HEK293T (cell line): ENCODE measurements around the gene GPBAR1.

ENCODE experiments used
- CTCF ChIA-PET: fragments of 350-600 bp; formaldehyde crosslinking; extraction: SDS; loops from one replicate; lab custom pipeline; 2021; ENCODE audit warnings: antibody characterized with exemption, inconsistent platforms; lab: Yijun Ruan, JAX
- POLR2A ChIA-PET: fragments of 350-600 bp; formaldehyde crosslinking; extraction: SDS; loops from one replicate; lab custom pipeline; 2020; ENCODE audit warnings: antibody characterized with exemption, inconsistent platforms; lab: Yijun Ruan, JAX
- DNase-seq: peaks from one replicate; pipeline ENCODE4 v3.0.0; 2012; ENCODE audit warnings: mixed read lengths; ENCODE audit errors: extremely low spot score
- ARNT ChIP-seq: fragments of 450-650 bp; IDR thresholded peaks from 2 replicates; pipeline ENCODE4 v1.6.1; 2017; ENCODE audit warnings: mild to moderate bottlenecking
- BHLHE40 ChIP-seq: fragments of 450-650 bp; IDR thresholded peaks from 2 replicates; pipeline ENCODE4 v1.6.1; 2016; ENCODE audit warnings: mild to moderate bottlenecking, moderate library complexity, borderline replicate concordance
- CTBP1 ChIP-seq: fragments of 450-650 bp; IDR thresholded peaks from 2 replicates; pipeline ENCODE4 v1.6.1; 2016; ENCODE audit warnings: borderline replicate concordance
- ELF4 ChIP-seq: fragments of 450-650 bp; IDR thresholded peaks from 2 replicates; pipeline ENCODE4 v1.6.1; 2017; ENCODE audit warnings: antibody characterized with exemption
- FOXA1 ChIP-seq: fragments of 450-650 bp; IDR thresholded peaks from 2 replicates; pipeline ENCODE4 v1.6.1; 2016; ENCODE audit warnings: mild to moderate bottlenecking
- FOXK2 ChIP-seq: fragments of 450-650 bp; IDR thresholded peaks from 2 replicates; pipeline ENCODE4 v1.6.1; 2016; ENCODE audit warnings: mild to moderate bottlenecking
- FOXM1 ChIP-seq: fragments of 450-650 bp; IDR thresholded peaks from 2 replicates; pipeline ENCODE4 v1.6.1; 2017; ENCODE audit warnings: mild to moderate bottlenecking, borderline replicate concordance
- HDGF ChIP-seq: fragments of 450-650 bp; IDR thresholded peaks from 2 replicates; pipeline ENCODE4 v1.6.1; 2017; ENCODE audit warnings: antibody characterized with exemption, borderline replicate concordance
- L3MBTL2 ChIP-seq: fragments of 450-650 bp; conservative IDR thresholded peaks from 2 replicates; pipeline ENCODE4 v1.6.1; 2016; ENCODE audit warnings: mild to moderate bottlenecking
- LEF1 ChIP-seq: fragments of 450-650 bp; IDR thresholded peaks from 2 replicates; pipeline ENCODE4 v1.6.1; 2017; ENCODE audit warnings: mild to moderate bottlenecking, borderline replicate concordance
- NFRKB ChIP-seq: fragments of 450-650 bp; IDR thresholded peaks from 2 replicates; pipeline ENCODE4 v1.6.1; 2016; ENCODE audit warnings: mild to moderate bottlenecking, moderate library complexity
- PKNOX1 ChIP-seq: fragments of 450-650 bp; IDR thresholded peaks from 2 replicates; pipeline ENCODE4 v1.6.1; 2016
- SP1 ChIP-seq: fragments of 450-650 bp; IDR thresholded peaks from 2 replicates; pipeline ENCODE4 v1.6.1; 2017
- SUZ12 ChIP-seq: fragments of 450-650 bp; IDR thresholded peaks from 2 replicates; pipeline ENCODE4 v1.6.1; 2016; ENCODE audit warnings: mild to moderate bottlenecking
- TARDBP ChIP-seq: fragments of 450-650 bp; IDR thresholded peaks from 2 replicates; pipeline ENCODE4 v1.6.1; 2016
- ZNF384 ChIP-seq: fragments of 450-650 bp; IDR thresholded peaks from 2 replicates; pipeline ENCODE4 v1.6.1; 2016

Gene GPBAR1

GRCh38 chr2:218292048-218293014 is 31.5 kb downstream of the GPBAR1 start, which contains the start of gene TMBIM1:
TMBIM1 (minus strand) TSS chr2:218292503; CDS start chr2:218282141, 10,362 bp downstream.
- CTCF ChIA-PET: interaction anchor here (0.6 to 4.3 kb wide), 7 partner anchors 15 to 688 kb away, joined by 3 to 30 read pairs (median 3); partner anchors contain the start of genes AAMP and PNKD
- peak; percentile 91 for DNase-seq
- POLR2A ChIA-PET: interaction anchor here (1.5 kb wide), 1 partner anchor 17 kb away, joined by 5 read pairs; no protein-coding TSS in a partner anchor
- TF ChIP-seq HDGF (no peak), SUZ12 (no peak), FOXM1 (no peak), ZNF384 (no peak), CTBP1 (no peak), SP1 (no peak), ARNT (no peak), NFRKB (no peak), TARDBP (no peak), FOXK2 (no peak), L3MBTL2 (no peak), BHLHE40 (no peak), PKNOX1 (no peak), LEF1 (no peak), ELF4 (no peak), FOXA1 (no peak)

GRCh38 chr2:218293715-218294429 is 33.1 kb downstream of the GPBAR1 start:
- POLR2A ChIA-PET: interaction anchor here (1.0 kb wide), 1 partner anchor 108 kb away, joined by 3 read pairs; no protein-coding TSS in a partner anchor

GRCh38 chr2:218294430-218295022 is 33.7 kb downstream of the GPBAR1 start:
- ChIA-PET POLR2A (interaction anchor here (1.0 kb wide), 1 partner anchor 107 kb away, joined by 3 read pairs; no protein-coding TSS in a partner anchor), CTCF (interaction anchor here (1.7 to 2.0 kb wide), 2 partner anchors 13 to 22 kb away, joined by 5 to 7 read pairs; no protein-coding TSS in a partner anchor)
- TF ChIP-seq SUZ12 (no peak), NFRKB (no peak), L3MBTL2 (no peak), TARDBP (no peak), CTBP1 (no peak), BHLHE40 (no peak), ZNF384 (no peak), PKNOX1 (no peak), ARNT (no peak), ELF4 (no peak), SP1 (no peak), FOXA1 (no peak), FOXM1 (no peak), FOXK2 (no peak), HDGF (no peak), LEF1 (no peak)
- no peak for DNase-seq

More at GRCh38 chr2:218293715-218294429, 33.1 kb downstream of the GPBAR1 start:
- CTCF ChIA-PET: interaction anchor here (0.7 to 4.3 kb wide), 4 partner anchors 14 to 122 kb away, joined by 4 to 30 read pairs (median 6); partner anchors contain the start of genes AAMP and PNKD
- no peak for DNase-seq
- TF ChIP-seq L3MBTL2 (no peak), NFRKB (no peak)

DNA sequence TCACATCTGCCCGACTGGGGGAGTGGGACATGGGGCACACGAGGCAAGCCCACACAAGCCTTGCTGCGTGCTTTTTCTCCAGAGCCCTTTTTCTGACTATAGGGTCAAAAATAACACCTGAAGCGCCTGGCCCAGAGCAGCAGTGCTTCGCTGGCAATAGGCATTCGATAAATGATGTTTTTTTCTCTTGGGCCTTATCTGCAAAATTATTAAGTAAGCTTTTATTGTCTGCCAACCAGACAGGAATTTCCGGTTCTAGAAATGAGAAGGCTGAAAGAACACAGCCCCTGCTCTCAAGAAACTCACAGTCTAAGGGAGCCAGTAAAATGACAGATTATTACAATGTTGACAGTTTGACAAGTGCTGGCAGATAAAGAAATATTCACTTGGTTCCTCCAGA is 34.2 kb downstream of the GPBAR1 start:
- POLR2A ChIA-PET: interaction anchor here (2.2 kb wide), 1 partner anchor 10 kb away, joined by 4 read pairs; no protein-coding TSS in a partner anchor
- no peak for DNase-seq
- no peak for TF ChIP-seq ELF4
- no peak for TF ChIP-seq FOXM1
- no peak for TF ChIP-seq TARDBP
- no peak for TF ChIP-seq FOXK2
- TF ChIP-seq LEF1: no peak
- no peak for TF ChIP-seq PKNOX1
- TF ChIP-seq ZNF384: no peak
- TF ChIP-seq L3MBTL2: no peak
- TF ChIP-seq SUZ12: no peak
- TF ChIP-seq HDGF: no peak
- TF ChIP-seq NFRKB: no peak
- TF ChIP-seq CTBP1: no peak
- TF ChIP-seq ARNT: no peak
- TF ChIP-seq SP1: no peak
- TF ChIP-seq BHLHE40: no peak
- no peak for TF ChIP-seq FOXA1
- CTCF ChIA-PET: interaction anchor here (1.7 to 2.0 kb wide), 2 partner anchors 12 to 22 kb away, joined by 5 to 7 read pairs; no protein-coding TSS in a partner anchor
